GM18873 (cell line): ENCODE data around the gene MROH8.

Source experiments
- ATAC-seq: cut with Tn5 transposase; IDR thresholded peaks from one replicate; pipeline ENCODE4 v1.9.1; 2021; ENCODE audit warnings: mild to moderate bottlenecking, moderate library complexity, moderate number of reproducible peaks; ENCODE audit not compliant: unreplicated experiment, low FRiP score

The MROH8 gene

GRCh38 chr20:37200926-37201826 is 21.8 kb upstream of the MROH8 start:
- ATAC-seq, result no peak

DNA sequence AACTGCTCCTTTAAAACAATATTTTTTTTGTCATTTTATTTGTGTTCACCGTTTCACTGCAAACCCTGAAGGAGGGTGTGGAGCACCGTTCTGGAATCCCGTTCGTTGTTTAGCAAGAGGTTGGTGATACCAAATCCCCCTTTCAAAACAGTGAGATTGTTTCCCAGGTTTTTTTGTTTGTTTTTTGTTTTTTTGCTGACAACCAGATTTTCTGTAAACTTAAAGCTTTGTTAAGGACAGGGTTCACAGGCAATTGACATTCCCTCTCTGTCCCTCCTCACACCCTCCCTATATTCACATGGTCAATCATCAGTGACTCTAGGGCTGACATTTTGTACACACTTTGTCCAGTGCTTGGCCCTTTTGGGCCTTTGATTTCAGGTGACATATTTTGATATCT is 21.0 kb upstream of the MROH8 start:
- ATAC-seq, result no peak

- no peak for ATAC-seq
Measured at GRCh38 chr20:37198932-37199660, 19.7 kb upstream of the MROH8 start.

DNA sequence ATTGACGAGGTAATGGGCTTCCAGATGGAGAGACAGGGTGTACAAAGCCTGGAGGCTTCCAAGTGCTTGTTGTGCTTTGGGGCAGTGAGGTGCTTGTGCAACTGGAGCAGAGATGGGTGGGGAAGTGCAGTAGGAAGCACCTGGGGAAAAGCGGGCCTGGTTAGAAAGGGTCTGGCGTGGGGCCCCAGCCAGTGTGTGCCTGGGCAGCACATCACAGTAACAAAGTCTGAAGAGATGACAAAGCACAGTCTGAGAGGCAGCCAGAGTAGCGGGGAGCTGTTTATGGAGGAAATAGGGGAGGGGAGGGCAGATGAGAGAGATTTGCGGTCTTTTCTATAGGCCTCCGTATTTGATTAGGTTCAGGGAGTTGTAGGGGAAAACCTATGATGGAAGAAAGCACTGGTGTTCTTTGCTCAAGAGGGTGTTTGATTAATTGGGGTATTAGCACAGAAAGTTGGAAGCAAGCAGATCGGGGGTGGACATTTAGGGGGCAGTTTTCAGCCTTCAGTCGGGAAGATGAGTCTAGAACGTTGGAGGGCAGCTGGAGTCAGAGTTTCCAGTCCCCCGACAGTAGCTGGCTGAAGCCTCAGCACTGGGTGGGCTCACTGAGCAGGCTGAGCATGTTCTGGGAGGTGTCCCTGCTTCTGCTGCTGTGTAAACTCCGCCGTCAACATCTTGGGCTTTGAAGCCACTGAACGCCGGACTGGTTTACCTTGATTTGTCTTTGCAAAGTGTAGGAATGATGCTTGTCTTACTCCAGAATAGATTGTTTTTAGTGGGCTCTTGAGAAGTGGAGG is 15.5 kb upstream of the MROH8 start:
- ATAC-seq, result no peak

DNA sequence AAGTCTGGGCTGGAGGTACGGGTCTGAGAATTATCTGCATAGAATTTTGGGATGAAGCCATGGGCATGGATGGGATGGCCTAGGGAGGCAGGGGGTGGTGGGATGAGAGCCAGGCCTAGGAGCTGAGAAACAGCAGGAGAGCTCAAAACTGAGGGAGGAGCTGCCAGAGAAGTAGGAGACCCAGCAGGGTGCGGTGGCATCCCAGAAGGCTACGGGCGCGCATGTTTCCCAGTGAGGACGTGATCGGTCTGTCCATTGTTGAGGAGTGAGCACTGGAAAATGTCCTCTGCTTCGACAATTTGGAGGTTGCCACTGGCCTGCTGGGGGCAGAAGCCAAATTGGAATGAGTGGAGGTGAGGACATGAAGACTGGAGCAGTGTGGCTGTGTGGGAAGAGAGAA is 14.5 kb upstream of the MROH8 start:
- ATAC-seq, result no peak

DNA sequence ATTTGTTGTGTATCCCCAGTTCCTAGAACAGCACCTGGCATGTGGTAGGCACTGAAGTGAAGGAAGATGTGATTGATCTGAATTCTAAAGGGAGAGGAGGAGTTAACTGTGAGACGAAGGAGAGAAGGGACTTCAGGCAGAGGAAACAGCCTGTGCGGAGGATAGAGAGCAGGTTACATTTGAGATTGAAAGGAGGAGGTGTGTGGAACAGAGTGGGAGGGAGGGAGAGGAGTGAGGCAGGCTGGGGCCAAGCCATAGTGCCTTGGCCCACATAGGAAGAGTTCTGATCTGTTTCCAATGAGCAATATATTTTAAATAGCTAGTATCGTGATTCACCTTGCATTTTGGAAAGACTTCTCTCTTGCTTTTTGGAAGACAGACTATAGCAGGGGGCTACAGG is 13.9 kb upstream of the MROH8 start:
- ATAC-seq, result no peak

DNA sequence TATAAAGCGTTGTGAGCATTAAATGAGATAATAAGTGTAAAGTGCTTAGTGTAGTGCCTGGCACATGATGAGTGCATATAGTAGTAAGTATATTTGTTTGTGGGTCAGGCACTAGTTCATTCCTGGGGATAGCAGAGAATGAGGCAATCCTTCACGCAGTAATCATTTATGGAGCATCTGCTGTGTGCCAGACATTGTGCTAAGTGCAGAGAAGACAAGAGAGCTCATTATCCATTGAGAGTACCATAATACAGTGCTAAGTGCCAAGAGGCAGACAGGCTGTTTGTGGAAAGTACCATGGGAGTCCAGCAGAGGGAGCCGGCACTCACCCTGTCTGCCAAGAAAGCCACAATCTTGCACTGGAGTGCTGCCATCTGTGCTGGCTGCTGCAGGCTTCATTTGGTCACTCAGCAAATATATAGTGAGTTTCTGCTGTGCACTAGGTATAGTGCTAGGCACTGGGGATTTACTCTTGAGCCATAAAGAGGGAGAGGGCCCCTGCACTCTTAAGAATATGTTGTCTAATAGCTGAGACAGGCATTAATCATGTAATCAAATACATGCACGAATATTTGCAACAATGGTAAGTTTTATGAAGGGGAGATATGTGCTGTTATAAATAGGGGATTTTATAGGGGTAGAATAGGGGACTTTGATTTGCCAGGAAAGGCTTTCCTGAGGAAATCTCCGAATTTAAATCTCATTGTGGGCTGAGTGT is 12.9 kb upstream of the MROH8 start:
- ATAC-seq, result no peak

DNA sequence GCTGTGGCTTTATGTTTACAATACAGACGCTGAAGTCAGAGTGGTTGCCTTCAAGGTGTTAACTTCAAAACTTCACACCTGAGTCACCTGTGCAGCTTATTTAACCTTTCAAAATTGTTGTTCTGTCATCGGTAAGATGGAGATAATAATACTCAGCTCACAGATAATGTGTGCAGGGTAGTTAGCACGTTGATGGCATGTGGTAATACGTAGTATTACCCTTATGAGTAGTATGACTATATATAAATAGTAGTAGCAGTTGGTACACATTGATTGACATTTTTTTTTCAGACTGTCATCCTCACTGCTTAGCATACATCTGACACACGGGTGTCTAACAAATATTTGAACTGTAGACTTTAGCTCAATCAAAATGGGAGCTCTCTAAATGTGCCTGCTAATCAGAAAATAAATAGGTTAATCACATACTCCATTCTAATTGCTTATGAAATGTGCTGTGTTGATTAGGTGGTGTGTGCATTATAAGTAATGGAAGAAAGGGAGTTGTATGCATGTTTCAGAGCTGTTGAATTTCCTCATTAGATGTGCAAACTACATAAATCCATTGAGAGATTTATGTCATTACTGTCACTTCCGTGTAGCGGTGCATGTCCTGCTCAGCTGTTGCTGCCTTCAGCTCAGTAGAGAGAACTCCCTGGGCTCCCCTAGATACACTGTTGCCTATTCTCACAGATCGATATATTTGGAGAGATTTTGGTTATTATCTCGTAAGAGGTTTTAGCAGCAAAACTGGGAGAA is 11.2 kb upstream of the MROH8 start:
- no peak for ATAC-seq

DNA sequence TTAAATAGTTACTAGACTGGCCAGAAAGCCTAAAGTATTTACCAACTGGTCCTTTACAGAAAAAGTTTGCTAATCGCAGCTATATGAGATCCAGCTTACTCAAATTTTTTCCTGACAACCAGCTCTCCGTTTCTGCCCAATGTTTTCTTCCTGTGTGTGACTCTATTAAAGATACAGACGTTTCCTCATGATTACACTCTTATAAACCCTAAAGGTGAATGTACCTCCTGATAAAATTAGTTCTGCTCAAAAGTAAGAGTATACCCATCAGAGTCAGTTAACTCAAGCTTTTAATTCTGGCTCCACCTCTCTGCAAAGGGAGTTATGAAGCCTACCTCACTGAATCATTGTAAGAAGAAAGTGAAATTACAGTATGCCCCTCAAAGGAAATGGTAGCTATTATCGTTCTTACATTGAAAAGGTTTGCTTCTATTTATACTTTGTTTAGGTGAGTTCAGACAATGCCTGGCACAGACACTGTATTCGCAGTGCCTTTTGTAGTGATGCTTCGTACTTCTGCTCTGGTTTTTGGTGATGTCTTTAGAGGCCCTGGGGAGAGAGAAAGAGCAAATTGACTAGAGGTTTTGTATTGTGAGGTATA is 10.2 kb upstream of the MROH8 start:
- no peak for ATAC-seq

GRCh38 chr20:37188787-37189186 is 9.4 kb upstream of the MROH8 start:
- ATAC-seq, result no peak

- no peak for ATAC-seq
Measured at GRCh38 chr20:37185686-37186085, 6.3 kb upstream of the MROH8 start.

DNA sequence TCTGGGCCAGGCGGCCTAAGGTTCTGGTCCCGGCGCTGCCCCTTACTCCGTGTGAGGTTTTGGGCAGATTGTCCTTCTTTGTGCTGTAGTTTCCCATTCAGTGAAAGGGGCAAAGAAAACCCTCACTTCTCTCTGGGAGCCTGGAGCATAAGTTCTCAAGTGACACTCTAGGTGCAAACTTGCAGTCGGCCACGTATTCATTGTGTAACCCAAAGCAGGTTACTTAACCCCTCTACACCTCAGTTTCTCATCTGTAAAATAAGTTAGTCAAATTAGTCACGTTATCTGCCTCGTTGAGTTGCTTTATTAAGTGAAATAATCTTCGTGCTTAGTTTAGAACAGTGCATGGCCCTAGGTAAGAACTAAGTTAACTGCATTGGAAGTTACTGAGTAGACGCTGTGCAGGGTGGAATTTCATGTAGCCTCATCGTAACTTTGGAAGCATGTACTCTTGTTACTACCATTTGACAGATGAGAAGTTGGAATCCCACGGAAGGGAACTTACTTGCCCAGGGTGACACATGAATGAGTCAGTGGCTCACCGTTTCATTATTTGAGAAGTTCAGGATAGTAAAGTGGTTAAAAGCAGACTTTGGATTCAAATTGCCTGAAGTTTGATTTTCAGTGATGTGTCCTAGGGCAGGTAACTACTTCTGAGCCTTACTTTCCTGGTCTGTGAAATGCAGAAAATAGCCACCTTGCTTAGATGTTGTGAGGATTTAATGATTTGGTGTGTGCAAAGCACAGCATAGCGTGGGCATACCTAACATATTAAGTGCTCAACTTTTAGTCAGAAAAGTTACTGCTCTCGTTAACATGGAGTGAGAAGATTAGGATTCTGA is 556 bp upstream of the MROH8 start:
- no peak for ATAC-seq

DNA sequence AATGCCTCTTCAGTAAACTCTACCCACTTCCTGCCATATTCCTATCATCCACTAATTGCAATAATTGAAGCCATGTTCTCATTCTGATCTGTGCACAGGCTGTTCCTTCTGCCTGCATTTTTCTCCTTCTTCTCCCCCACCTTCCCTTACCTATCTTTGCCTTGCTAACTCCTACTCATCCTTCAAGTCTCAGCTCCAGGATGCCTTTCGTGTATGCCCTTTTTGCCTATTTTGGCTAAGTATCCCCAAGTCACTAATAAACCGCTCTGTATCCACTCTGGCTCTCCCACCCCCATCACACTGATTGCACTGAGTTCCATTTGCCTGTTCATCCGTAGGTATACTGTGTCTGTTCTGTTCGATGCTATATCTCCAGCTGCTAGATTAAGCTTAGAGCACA is 6.5 kb downstream of the MROH8 start:
- no peak for ATAC-seq

- ATAC-seq, result no peak
Measured at GRCh38 chr20:37166867-37167266, 12.5 kb downstream of the MROH8 start.

GRCh38 chr20:37165031-37165430 is 14.3 kb downstream of the MROH8 start:
- ATAC-seq, result no peak

DNA sequence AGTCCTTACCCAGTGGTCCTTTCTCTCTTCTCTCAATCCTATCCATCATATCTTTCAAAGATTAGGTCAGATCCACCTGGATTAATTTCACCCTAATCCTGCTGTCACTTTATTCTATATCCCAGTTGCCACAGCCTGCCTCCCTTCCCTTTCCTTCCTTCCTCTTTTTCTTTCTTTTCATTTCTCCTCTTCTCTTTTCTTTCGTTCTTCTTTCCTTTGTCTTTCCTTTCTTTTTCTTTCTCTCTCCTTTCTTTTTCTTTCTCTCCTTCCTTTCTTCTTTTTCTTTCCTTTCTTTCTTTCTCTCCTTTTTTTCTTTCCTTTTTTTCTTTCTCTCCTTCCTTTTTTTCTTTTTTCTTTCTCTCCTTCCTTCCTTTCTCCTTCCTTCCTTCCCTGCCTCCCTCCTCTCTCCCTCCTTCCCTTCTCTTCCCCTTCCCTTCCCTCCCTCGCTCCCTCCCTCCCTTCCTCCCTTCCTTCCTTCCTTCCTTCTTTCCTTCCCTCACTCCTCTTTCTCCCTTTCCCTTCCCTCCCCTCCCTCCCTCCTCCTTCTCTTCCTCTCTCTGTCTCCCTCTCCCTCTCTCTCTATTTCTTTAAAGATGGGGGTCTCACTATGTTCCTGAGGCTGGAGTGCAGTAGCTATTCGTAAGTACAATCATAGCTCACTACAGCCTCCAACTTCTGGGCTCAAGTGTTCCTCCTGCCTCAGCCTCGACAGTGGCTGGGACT is 15.4 kb downstream of the MROH8 start:
- no peak for ATAC-seq

- no peak for ATAC-seq
Measured at GRCh38 chr20:37162646-37163045, 16.7 kb downstream of the MROH8 start.
